Fibroblast of skin of left biceps (primary cell): ENCODE measurements around the gene TFDP1.

Experiments
- DNase-seq, 2 experiments: peaks; one replicate each; pipeline ENCODE4 v3.0.0-alpha.2; 2013; ENCODE audit warnings: low read depth in 2 of 2

Gene TFDP1

GRCh38 chr13:113650275-113650674 is 65.7 kb downstream of the TFDP1 start:
- DNase-seq: no peak

GRCh38 chr13:113650731-113651148 is 66.2 kb downstream of the TFDP1 start:
- no peak for DNase-seq

- DNase-seq: no peak
Measured at GRCh38 chr13:113651511-113652403, 67.2 kb downstream of the TFDP1 start.

- no peak for DNase-seq
Measured at GRCh38 chr13:113652404-113653263, 68.1 kb downstream of the TFDP1 start.

GRCh38 chr13:113653264-113654174 is 69.0 kb downstream of the TFDP1 start:
- DNase-seq: no peak

- no peak for DNase-seq
Measured at GRCh38 chr13:113654175-113654560, 69.6 kb downstream of the TFDP1 start.

- DNase-seq: no peak
Measured at GRCh38 chr13:113654591-113655345, 70.2 kb downstream of the TFDP1 start.

- no peak for DNase-seq
Measured at GRCh38 chr13:113655346-113656002, 70.9 kb downstream of the TFDP1 start.

- DNase-seq: no peak
Measured at GRCh38 chr13:113656003-113656588, 71.5 kb downstream of the TFDP1 start.

GRCh38 chr13:113656831-113657671 is 72.5 kb downstream of the TFDP1 start:
- no peak for DNase-seq

GRCh38 chr13:113657851-113658741 is 73.5 kb downstream of the TFDP1 start, which contains the start of gene ATP4B:
ATP4B (minus strand) TSS chr13:113658198; CDS start chr13:113658144, 54 bp downstream.
- no peak for DNase-seq

- no peak for DNase-seq
Measured at GRCh38 chr13:113658836-113659235, 74.3 kb downstream of the TFDP1 start.

GRCh38 chr13:113659337-113659736 is 74.8 kb downstream of the TFDP1 start:
- no peak for DNase-seq

- no peak for DNase-seq
Measured at GRCh38 chr13:113660066-113660465, 75.5 kb downstream of the TFDP1 start.

GRCh38 chr13:113661509-113661908 is 77.0 kb downstream of the TFDP1 start:
- DNase-seq: no peak

GRCh38 chr13:113663934-113664333 is 79.4 kb downstream of the TFDP1 start:
- no peak for DNase-seq

- DNase-seq: no peak
Measured at GRCh38 chr13:113664751-113665596, 80.4 kb downstream of the TFDP1 start.
